ENCODE results near the gene MBOAT1. TPM values are rescaled to one million over a fixed set of nuclear protein-coding genes. Genes with fewer than 3 reads are reported as not detected.
A peak's percentile ranks its signal among the peaks of the same experiment; 100 is the strongest.

The MBOAT1 gene
- total and polyA plus RNA-seq, 12 donors, result 1.5 to 7.9 (median 3.8) TPM

- H3K9me3 ChIP-seq, result no peaks in the 10 kb centered on the region
- DNase-seq, result no peak
- intact Hi-C loops (cut with DNase I), result loop anchor here in 1 of 10 donors (5.0 kb wide), 1 partner anchor 93 kb away; the partner anchor contains the start of gene MBOAT1
- ATAC-seq, result peak in 2 of 8 donors; percentile 33 to 65
- H3K4me3 ChIP-seq, result no peak overlapping the region
- peaks cover 0 to 23% (median 0%) of the 10 kb centered on the region in 9 donors for H3K4me1 ChIP-seq
- no peak overlapping the region for H3K27ac ChIP-seq
- 47 to 58% methylated on average over 6 of the region's 6 CpGs for WGBS, 2 donors
- no peak for TF ChIP-seq CTCF (IDR thresholded peaks at IDR 0.05)
- no peaks in the 10 kb centered on the region for H3K27me3 ChIP-seq
- H3K36me3 ChIP-seq, result peaks cover 0 to 73% (median 0%) of the 10 kb centered on the region in 9 donors
These were observed 92.8 kb downstream of the MBOAT1 start for GRCh38 chr6:20119485-20119884.

- 44 to 61% methylated on average over 4 of the region's 4 CpGs for WGBS, 2 donors
- H3K27ac ChIP-seq, result no peak overlapping the region
These were observed 93.4 kb downstream of the MBOAT1 start for GRCh38 chr6:20118892-20119291.

GRCh38 chr6:20117474-20117873 is 94.8 kb downstream of the MBOAT1 start:
- Histone ChIP-seq H3K27ac (no peak overlapping the region), H3K36me3 (peaks cover 0 to 78% (median 3%) of the 10 kb centered on the region in 9 donors), H3K4me3 (no peak overlapping the region), H3K4me1 (peaks cover 0 to 23% (median 0%) of the 10 kb centered on the region in 9 donors), H3K9me3 (no peaks in the 10 kb centered on the region), H3K27me3 (no peaks in the 10 kb centered on the region)
- no peak for TF ChIP-seq CTCF (IDR thresholded peaks at IDR 0.05)
- DNase-seq, result no peak
- ATAC-seq, result no peak
- intact Hi-C loops (cut with DNase I), result loop anchor here in 1 of 10 donors (5.0 kb wide), 1 partner anchor 95 kb away; the partner anchor contains the start of gene MBOAT1
- WGBS, 2 donors, result 79 to 90% methylated on average over 3 of the region's 3 CpGs

More at GRCh38 chr6:20118892-20119291, 93.4 kb downstream of the MBOAT1 start:
- no peaks in the 10 kb centered on the region for H3K27me3 ChIP-seq
- H3K36me3 ChIP-seq, result peaks cover 0 to 73% (median 0%) of the 10 kb centered on the region in 9 donors
- ATAC-seq (peak in 4 of 8 donors; percentile 37 to 64 (median 57)), DNase-seq (no peak)
- H3K9me3 ChIP-seq, result no peaks in the 10 kb centered on the region
- TF ChIP-seq CTCF (IDR thresholded peaks at IDR 0.05), result no peak
- peaks cover 0 to 23% (median 0%) of the 10 kb centered on the region in 9 donors for H3K4me1 ChIP-seq
- no peak overlapping the region for H3K4me3 ChIP-seq
- intact Hi-C loops (cut with DNase I), result loop anchor here in 1 of 10 donors (5.0 kb wide), 1 partner anchor 93 kb away; the partner anchor contains the start of gene MBOAT1

- Histone ChIP-seq H3K36me3 (peaks cover 0 to 79% (median 3%) of the 10 kb centered on the region in 9 donors), H3K9me3 (no peaks in the 10 kb centered on the region), H3K27me3 (no peaks in the 10 kb centered on the region), H3K27ac (no peak overlapping the region), H3K4me3 (no peak overlapping the region), H3K4me1 (peaks cover 0 to 23% (median 0%) of the 10 kb centered on the region in 9 donors)
- ATAC-seq (no peak), DNase-seq (no peak)
- intact Hi-C loops (cut with DNase I), result loop anchor here in 1 of 10 donors (5.0 kb wide), 1 partner anchor 96 kb away; the partner anchor contains the start of gene MBOAT1
- 91 to 94% methylated on average over 7 of the region's 7 CpGs for WGBS, 2 donors
- TF ChIP-seq CTCF (IDR thresholded peaks at IDR 0.05), result no peak
These were observed 95.5 kb downstream of the MBOAT1 start for GRCh38 chr6:20116792-20117191.

Measured in heart right ventricle (tissue), 16 donors.